K562 (cell line): ENCODE data around the gene NUTF2. TPM values are rescaled to one million over a fixed set of nuclear protein-coding genes. Genes with fewer than 3 reads are reported as not detected.

Source experiments
- BRD9 ChIP-seq: fragments of 450-650 bp; IDR thresholded peaks from 2 replicates; pipeline ENCODE4 v1.6.1; 2018; ENCODE audit warnings: low read depth; ENCODE audit not compliant: partially characterized antibody
- CBX3 ChIP-seq, 2 experiments: IDR thresholded peaks; 1 replicate in 1 of 2; 2 replicates in 1 of 2; pipeline ENCODE4 v1.6.1; 2012; ENCODE audit warnings: inconsistent platforms in 2 of 2, low read length in 2 of 2, borderline replicate concordance in 1 of 2, control low read depth in 1 of 2
- GATAD2A ChIP-seq: fragments of 450-650 bp; IDR thresholded peaks from 2 replicates; pipeline ENCODE4 v1.6.1; 2017
- HDGF ChIP-seq: fragments of 450-650 bp; IDR thresholded peaks from 2 replicates; pipeline ENCODE4 v1.6.1; 2016
- NRF1 ChIP-seq, 2 experiments: fragments of 450-650 bp; IDR thresholded peaks in 1 of 2; conservative IDR thresholded peaks in 1 of 2; 2 replicates each; pipeline ENCODE4 v1.6.1; 2014; ENCODE audit warnings: mild to moderate bottlenecking in 2 of 2
- PHF20 ChIP-seq: fragments of 450-650 bp; IDR thresholded peaks from 2 replicates; pipeline ENCODE4 v1.6.1; 2018; ENCODE audit not compliant: partially characterized antibody
- XRCC4 ChIP-seq: IDR thresholded peaks from one replicate; pipeline ENCODE4 v1.6.1; 2011; ENCODE audit not compliant: insufficient read depth, insufficient read length; ENCODE audit errors: extremely low read depth
- ZBTB1 ChIP-seq: sonication (generic); formaldehyde crosslinking; IDR thresholded peaks from 2 replicates; pipeline ENCODE4 v1.8.1; 2023; ENCODE audit warnings: missing genetic modification reagents, low read depth, mild to moderate bottlenecking, borderline replicate concordance
- ZKSCAN8 ChIP-seq: fragments of 200-800 bp; sonication (Bioruptor generic); IDR thresholded peaks from 2 replicates; pipeline ENCODE4 v1.6.1; 2016; ENCODE audit warnings: missing genetic modification characterization, missing compliant biosample characterization
- polyA plus RNA-seq, 8 experiments: library from polyadenylated mRNA; depleted of rRNA in 4 of 8; stranded (reverse) in 5 of 8; unstranded in 3 of 8; fragments of >200 nt; fragmentation: Nextera tagmentation in 2 of 8; fragmentation: Illumina TruSeq in 1 of 8; extraction: Ambion mirVana in 2 of 8; extraction: Trizol in 1 of 8; gene quantifications; 2 replicates each; pipeline versions ENCODE4 v1.2.1 to v1.2.3, GENCODE V29; 2011 to 2014; ENCODE audit warnings: inconsistent platforms in 1 of 8, missing spikeins in 1 of 8
- total RNA-seq, 7 experiments: library from RNA; depleted of rRNA in 6 of 7; stranded (reverse); fragments of >200 nt in 6 of 7; fragmentation: Illumina TruSeq in 2 of 7; extraction: Trizol in 2 of 7; gene quantifications; 2 replicates each; pipeline versions ENCODE4 v1.2.1 to v1.2.3, GENCODE V29; 2011 to 2021; ENCODE audit warnings: low replicate concordance in 1 of 7
- TF ChIP-seq, protein P1 (sequence below): sonication (generic); formaldehyde crosslinking; IDR thresholded peaks from 2 replicates; pipeline ENCODE4 v1.4.0; 2020; ENCODE audit warnings: mild to moderate bottlenecking, missing genetic modification reagents
- TF ChIP-seq, protein P2 (sequence below), 2 experiments: fragments of 450-650 bp in 1 of 2; IDR thresholded peaks; 2 replicates each; pipeline ENCODE4 v1.6.1; 2011 to 2017; ENCODE audit warnings: low read depth in 2 of 2, antibody characterized with exemption in 1 of 2, borderline replicate concordance in 1 of 2, low read length in 1 of 2, mild to moderate bottlenecking in 1 of 2, mixed read lengths in 1 of 2; ENCODE audit not compliant: control insufficient read depth in 1 of 2
- TF ChIP-seq, protein P3 (sequence below): fragments of 450-650 bp; IDR thresholded peaks from 2 replicates; pipeline ENCODE4 v1.6.1; 2017; ENCODE audit warnings: mild to moderate bottlenecking, moderate library complexity
- TF ChIP-seq, protein P4 (sequence below): IDR thresholded peaks from 3 replicates; pipeline ENCODE4 v1.6.1; 2011; ENCODE audit warnings: borderline replicate concordance, mild to moderate bottlenecking, moderate library complexity; ENCODE audit not compliant: insufficient read length; ENCODE audit errors: extremely low read depth
- TF ChIP-seq, protein P5 (sequence below): fragments of 250-450 bp; sonication (Bioruptor Pico); IDR thresholded peaks from 2 replicates; pipeline ENCODE4 v1.5.0; 2020; ENCODE audit warnings: mild to moderate bottlenecking, borderline replicate concordance

Gene NUTF2
- total and polyA plus RNA-seq, 9 of the 15 experiments (the other 6 are each of a cell fraction or from before 2014, with no cell fraction given): 106 to 248 (median 147) TPM

DNA sequence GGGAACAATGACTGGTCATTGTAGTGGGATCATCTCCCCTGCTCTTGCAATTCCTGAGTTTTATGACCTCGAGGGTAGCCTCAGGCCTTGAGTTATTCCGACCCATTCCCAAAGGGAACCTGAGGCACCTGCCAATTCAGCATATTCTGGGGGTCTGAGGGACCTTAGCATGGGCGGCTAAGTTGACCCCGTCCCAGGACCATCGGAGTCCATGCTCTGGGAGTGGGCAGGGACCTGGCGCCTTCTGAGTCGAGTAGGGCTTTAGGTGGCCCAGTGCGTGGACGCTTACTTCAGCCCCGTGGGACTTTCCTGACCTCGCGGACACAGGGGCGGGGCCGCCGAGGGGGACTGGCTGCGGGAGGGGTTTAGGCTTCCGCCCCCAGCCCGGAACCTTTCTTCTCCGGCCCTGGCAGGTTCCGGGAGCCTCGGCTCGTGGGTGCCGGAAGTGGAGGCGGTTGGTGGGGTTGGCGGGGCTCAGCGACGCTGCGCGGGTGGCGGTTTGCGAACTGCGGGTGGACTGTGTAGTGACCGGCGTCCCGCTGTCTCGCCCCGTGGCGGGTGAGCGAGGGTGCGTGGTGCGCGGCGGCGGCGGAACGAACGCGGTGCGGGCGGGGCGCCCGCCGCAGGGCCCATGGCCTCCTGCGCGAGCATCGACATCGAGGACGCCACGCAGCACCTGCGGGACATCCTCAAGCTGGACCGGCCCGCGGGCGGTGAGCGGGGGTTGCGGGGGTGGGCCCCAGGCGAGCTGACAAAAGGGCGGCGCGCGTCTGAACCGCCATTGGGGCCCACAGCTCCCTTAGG is 26.1 kb downstream of the NUTF2 start, which contains the start of gene EDC4 (continued):
- TF ChIP-seq ZKSCAN8 (CRISPR knock-in tag): no peak
- TF ChIP-seq, protein P1, sequence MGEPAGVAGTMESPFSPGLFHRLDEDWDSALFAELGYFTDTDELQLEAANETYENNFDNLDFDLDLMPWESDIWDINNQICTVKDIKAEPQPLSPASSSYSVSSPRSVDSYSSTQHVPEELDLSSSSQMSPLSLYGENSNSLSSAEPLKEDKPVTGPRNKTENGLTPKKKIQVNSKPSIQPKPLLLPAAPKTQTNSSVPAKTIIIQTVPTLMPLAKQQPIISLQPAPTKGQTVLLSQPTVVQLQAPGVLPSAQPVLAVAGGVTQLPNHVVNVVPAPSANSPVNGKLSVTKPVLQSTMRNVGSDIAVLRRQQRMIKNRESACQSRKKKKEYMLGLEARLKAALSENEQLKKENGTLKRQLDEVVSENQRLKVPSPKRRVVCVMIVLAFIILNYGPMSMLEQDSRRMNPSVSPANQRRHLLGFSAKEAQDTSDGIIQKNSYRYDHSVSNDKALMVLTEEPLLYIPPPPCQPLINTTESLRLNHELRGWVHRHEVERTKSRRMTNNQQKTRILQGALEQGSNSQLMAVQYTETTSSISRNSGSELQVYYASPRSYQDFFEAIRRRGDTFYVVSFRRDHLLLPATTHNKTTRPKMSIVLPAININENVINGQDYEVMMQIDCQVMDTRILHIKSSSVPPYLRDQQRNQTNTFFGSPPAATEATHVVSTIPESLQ (CRISPR knock-in tag): peak; percentile 87; the same call in 1 of the 2 replicates
- TF ChIP-seq HDGF: no peak
- TF ChIP-seq, protein P2, sequence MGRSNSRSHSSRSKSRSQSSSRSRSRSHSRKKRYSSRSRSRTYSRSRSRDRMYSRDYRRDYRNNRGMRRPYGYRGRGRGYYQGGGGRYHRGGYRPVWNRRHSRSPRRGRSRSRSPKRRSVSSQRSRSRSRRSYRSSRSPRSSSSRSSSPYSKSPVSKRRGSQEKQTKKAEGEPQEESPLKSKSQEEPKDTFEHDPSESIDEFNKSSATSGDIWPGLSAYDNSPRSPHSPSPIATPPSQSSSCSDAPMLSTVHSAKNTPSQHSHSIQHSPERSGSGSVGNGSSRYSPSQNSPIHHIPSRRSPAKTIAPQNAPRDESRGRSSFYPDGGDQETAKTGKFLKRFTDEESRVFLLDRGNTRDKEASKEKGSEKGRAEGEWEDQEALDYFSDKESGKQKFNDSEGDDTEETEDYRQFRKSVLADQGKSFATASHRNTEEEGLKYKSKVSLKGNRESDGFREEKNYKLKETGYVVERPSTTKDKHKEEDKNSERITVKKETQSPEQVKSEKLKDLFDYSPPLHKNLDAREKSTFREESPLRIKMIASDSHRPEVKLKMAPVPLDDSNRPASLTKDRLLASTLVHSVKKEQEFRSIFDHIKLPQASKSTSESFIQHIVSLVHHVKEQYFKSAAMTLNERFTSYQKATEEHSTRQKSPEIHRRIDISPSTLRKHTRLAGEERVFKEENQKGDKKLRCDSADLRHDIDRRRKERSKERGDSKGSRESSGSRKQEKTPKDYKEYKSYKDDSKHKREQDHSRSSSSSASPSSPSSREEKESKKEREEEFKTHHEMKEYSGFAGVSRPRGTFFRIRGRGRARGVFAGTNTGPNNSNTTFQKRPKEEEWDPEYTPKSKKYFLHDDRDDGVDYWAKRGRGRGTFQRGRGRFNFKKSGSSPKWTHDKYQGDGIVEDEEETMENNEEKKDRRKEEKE (IDR thresholded peaks at IDR 0.05; ENCODE audit: borderline replicate concordance in 1 of 2, control insufficient read depth in 1 of 2, low read depth in 2 of 2, low read length in 1 of 2): peak in 1 of 2 experiments; percentile 97; a peak in 2 of 4 replicates
- TF ChIP-seq, protein P3, sequence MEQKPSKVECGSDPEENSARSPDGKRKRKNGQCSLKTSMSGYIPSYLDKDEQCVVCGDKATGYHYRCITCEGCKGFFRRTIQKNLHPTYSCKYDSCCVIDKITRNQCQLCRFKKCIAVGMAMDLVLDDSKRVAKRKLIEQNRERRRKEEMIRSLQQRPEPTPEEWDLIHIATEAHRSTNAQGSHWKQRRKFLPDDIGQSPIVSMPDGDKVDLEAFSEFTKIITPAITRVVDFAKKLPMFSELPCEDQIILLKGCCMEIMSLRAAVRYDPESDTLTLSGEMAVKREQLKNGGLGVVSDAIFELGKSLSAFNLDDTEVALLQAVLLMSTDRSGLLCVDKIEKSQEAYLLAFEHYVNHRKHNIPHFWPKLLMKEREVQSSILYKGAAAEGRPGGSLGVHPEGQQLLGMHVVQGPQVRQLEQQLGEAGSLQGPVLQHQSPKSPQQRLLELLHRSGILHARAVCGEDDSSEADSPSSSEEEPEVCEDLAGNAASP: no peak
- TF ChIP-seq XRCC4: no peak
- TF ChIP-seq, protein P4, sequence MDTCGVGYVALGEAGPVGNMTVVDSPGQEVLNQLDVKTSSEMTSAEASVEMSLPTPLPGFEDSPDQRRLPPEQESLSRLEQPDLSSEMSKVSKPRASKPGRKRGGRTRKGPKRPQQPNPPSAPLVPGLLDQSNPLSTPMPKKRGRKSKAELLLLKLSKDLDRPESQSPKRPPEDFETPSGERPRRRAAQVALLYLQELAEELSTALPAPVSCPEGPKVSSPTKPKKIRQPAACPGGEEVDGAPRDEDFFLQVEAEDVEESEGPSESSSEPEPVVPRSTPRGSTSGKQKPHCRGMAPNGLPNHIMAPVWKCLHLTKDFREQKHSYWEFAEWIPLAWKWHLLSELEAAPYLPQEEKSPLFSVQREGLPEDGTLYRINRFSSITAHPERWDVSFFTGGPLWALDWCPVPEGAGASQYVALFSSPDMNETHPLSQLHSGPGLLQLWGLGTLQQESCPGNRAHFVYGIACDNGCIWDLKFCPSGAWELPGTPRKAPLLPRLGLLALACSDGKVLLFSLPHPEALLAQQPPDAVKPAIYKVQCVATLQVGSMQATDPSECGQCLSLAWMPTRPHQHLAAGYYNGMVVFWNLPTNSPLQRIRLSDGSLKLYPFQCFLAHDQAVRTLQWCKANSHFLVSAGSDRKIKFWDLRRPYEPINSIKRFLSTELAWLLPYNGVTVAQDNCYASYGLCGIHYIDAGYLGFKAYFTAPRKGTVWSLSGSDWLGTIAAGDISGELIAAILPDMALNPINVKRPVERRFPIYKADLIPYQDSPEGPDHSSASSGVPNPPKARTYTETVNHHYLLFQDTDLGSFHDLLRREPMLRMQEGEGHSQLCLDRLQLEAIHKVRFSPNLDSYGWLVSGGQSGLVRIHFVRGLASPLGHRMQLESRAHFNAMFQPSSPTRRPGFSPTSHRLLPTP: no peak
- no peak; a peak in 1 of 3 replicates for TF ChIP-seq CBX3 (IDR thresholded peaks at IDR 0.05; ENCODE audit: borderline replicate concordance in 1 of 2, low read length in 2 of 2)
- TF ChIP-seq PHF20: peak; percentile 90
- TF ChIP-seq ZBTB1 (CRISPR knock-in tag): peak; percentile 65
- 0 out of 2 replicates have a peak, but pooled peaks have one; percentile 47 for TF ChIP-seq GATAD2A
- peak; percentile 76 to 77 for TF ChIP-seq NRF1 (conservative IDR thresholded peaks at IDR 0.05 in 1 of 2, IDR thresholded peaks at IDR 0.05 in 1 of 2)
- TF ChIP-seq, protein P5, sequence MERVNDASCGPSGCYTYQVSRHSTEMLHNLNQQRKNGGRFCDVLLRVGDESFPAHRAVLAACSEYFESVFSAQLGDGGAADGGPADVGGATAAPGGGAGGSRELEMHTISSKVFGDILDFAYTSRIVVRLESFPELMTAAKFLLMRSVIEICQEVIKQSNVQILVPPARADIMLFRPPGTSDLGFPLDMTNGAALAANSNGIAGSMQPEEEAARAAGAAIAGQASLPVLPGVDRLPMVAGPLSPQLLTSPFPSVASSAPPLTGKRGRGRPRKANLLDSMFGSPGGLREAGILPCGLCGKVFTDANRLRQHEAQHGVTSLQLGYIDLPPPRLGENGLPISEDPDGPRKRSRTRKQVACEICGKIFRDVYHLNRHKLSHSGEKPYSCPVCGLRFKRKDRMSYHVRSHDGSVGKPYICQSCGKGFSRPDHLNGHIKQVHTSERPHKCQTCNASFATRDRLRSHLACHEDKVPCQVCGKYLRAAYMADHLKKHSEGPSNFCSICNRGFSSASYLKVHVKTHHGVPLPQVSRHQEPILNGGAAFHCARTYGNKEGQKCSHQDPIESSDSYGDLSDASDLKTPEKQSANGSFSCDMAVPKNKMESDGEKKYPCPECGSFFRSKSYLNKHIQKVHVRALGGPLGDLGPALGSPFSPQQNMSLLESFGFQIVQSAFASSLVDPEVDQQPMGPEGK (CRISPR knock-in tag): no peak
- no peak for TF ChIP-seq BRD9
